GM12878 (cell line): ENCODE data around the gene FNDC8. TPM values are rescaled to one million over a fixed set of nuclear protein-coding genes. Genes with fewer than 3 reads are reported as not detected.

Experiments used
- ATAC-seq: fragments of 200-7000 bp; cut with Tn5 transposase; 3 replicates; pipeline ENCODE4 v1.9.1; 2020; ENCODE audit warnings: mild to moderate bottlenecking, moderate library complexity
- BruUV-seq: library from RNA; stranded (reverse); fragments of 400-500 nt; replicated peaks from 2 replicates; lab custom pipeline; 2021; lab: Mats Ljungman, UMichigan
- CTCF ChIA-PET: fragments of 300-600 bp; sonication (Branson Sonifier 250); formaldehyde crosslinking; extraction: SDS; loops from one replicate; lab custom pipeline; 2021; ENCODE audit warnings: inconsistent platforms; lab: Yijun Ruan, JAX
- POLR2A ChIA-PET: fragments of 350-600 bp; formaldehyde crosslinking; extraction: SDS; loops from one replicate; lab custom pipeline; 2021; ENCODE audit warnings: inconsistent platforms; lab: Charles Lee
- RAD21 ChIA-PET: fragments of 300-600 bp; sonication (Branson Sonifier 250); formaldehyde crosslinking; loops from one replicate; lab custom pipeline; 2023; ENCODE audit warnings: antibody characterized with exemption; ENCODE audit not compliant: unreplicated experiment; lab: Charles Lee
- SMC1A ChIA-PET: fragments of 300-600 bp; sonication (Branson Sonifier 250); formaldehyde crosslinking; loops from one replicate; lab custom pipeline; 2023; ENCODE audit not compliant: unreplicated experiment, uncharacterized antibody; lab: Charles Lee
- DNase-seq: peaks from one replicate; pipeline ENCODE4 v3.0.0-alpha.2; 2011; ENCODE audit warnings: low read depth, low spot score
- FAIRE-seq: peaks from 3 replicates; lab custom pipeline; 2011; peaks lifted over from hg19 to GRCh38; lab: Jason Lieb, UNC
- H2AFZ ChIP-seq: 2 replicates; pipeline ENCODE4 v1.6.0; 2011; ENCODE audit warnings: low read depth, low read length, control low read depth; ENCODE audit not compliant: control insufficient read depth
- H3K27ac ChIP-seq: 2 replicates; pipeline ENCODE4 v1.5.1; 2011; ENCODE audit warnings: control low read depth; ENCODE audit not compliant: control insufficient read depth, insufficient read depth
- H3K27me3 ChIP-seq, 2 experiments: replicated peaks in 1 of 2; 2 replicates each; pipeline versions ENCODE4 v1.6.0 to v1.6.1; 2011; ENCODE audit warnings: low read length in 1 of 2; ENCODE audit not compliant: control insufficient read depth in 2 of 2, insufficient read depth in 2 of 2
- H3K36me3 ChIP-seq, 2 experiments: 2 replicates each; pipeline ENCODE4 v1.5.1; 2011; ENCODE audit warnings: low read length in 1 of 2; ENCODE audit not compliant: control insufficient read depth in 2 of 2, insufficient read depth in 2 of 2
- H3K4me1 ChIP-seq: 2 replicates; pipeline ENCODE4 v1.6.1; 2011; ENCODE audit warnings: mild to moderate bottlenecking, low read length, moderate library complexity, mixed read lengths; ENCODE audit not compliant: control insufficient read depth, insufficient read depth
- H3K4me2 ChIP-seq: 2 replicates; pipeline ENCODE4 v1.6.0; 2011; ENCODE audit warnings: control low read depth; ENCODE audit not compliant: control insufficient read depth, insufficient read depth
- H3K4me3 ChIP-seq: fragments of 200-600 bp; sonication (generic); 2 replicates; pipeline ENCODE4 v1.5.1; 2016
- H3K79me2 ChIP-seq: 2 replicates; pipeline ENCODE4 v1.6.0; 2011; ENCODE audit warnings: low read length; ENCODE audit not compliant: control insufficient read depth, insufficient read depth
- H3K9ac ChIP-seq: 2 replicates; pipeline ENCODE4 v1.8.0; 2011; ENCODE audit warnings: low read length, control low read depth, mixed read lengths; ENCODE audit not compliant: control insufficient read depth, insufficient read depth
- H3K9me3 ChIP-seq: replicated peaks from 3 replicates; pipeline ENCODE4 v1.5.1; 2011; ENCODE audit warnings: mild to moderate bottlenecking, low read length; ENCODE audit not compliant: control insufficient read depth, insufficient read depth
- H4K20me1 ChIP-seq: 2 replicates; pipeline ENCODE4 v1.6.0; 2011; ENCODE audit not compliant: control insufficient read depth, insufficient read depth
- BCL11A ChIP-seq: IDR thresholded peaks from 2 replicates; pipeline ENCODE4 v1.6.1; 2011; ENCODE audit warnings: low read depth, low read length
- EZH2 ChIP-seq: IDR thresholded peaks from 2 replicates; pipeline ENCODE4 v1.6.1; 2012; ENCODE audit warnings: low read depth, mild to moderate bottlenecking, control low read depth, inconsistent platforms, low read length, borderline replicate concordance; ENCODE audit not compliant: control insufficient read depth
- HDGF ChIP-seq: fragments of 450-650 bp; IDR thresholded peaks from 2 replicates; pipeline ENCODE4 v1.6.1; 2016; ENCODE audit warnings: antibody characterized with exemption
- HSF1 ChIP-seq: fragments of 150-350 bp; IDR thresholded peaks from 2 replicates; pipeline ENCODE4 v1.6.1; 2014; ENCODE audit warnings: mild to moderate bottlenecking, low read depth, low read length
- KDM1A ChIP-seq: fragments of 200-600 bp; sonication (generic); IDR thresholded peaks from 2 replicates; pipeline ENCODE4 v1.6.1; 2016; ENCODE audit warnings: borderline replicate concordance
- MEF2B ChIP-seq: fragments of 450-650 bp; IDR thresholded peaks from 2 replicates; pipeline ENCODE4 v1.6.1; 2018; ENCODE audit warnings: mild to moderate bottlenecking, moderate library complexity; ENCODE audit not compliant: partially characterized antibody, poor library complexity, severe bottlenecking
- NFYA ChIP-seq: IDR thresholded peaks from 2 replicates; pipeline ENCODE4 v1.6.1; 2011; ENCODE audit warnings: low read depth, mild to moderate bottlenecking, low read length, improper control_type of control experiment, borderline replicate concordance
- PBX3 ChIP-seq: IDR thresholded peaks from 2 replicates; pipeline ENCODE4 v1.6.1; 2011; ENCODE audit warnings: mild to moderate bottlenecking, low read depth, low read length, moderate library complexity; ENCODE audit not compliant: insufficient replicate concordance
- SMARCA5 ChIP-seq: fragments of 450-650 bp; IDR thresholded peaks from 2 replicates; pipeline ENCODE4 v1.6.1; 2017; ENCODE audit warnings: mild to moderate bottlenecking
- YY1 ChIP-seq: IDR thresholded peaks from 2 replicates; pipeline ENCODE4 v1.6.1; 2011; ENCODE audit warnings: low read depth, mild to moderate bottlenecking, low read length
- WGBS: methylation state at CpG from one replicate; pipeline ENCODE4 v1.1.6; 2016; ENCODE audit warnings: low lambda C conversion rate; ENCODE audit not compliant: insufficient replicate concordance, insufficient coverage; ENCODE audit errors: missing lambda C conversion rate; 5-methylcytosine and 5-hydroxymethylcytosine counted together
- in situ Hi-C: fragments of 300-500 bp; cut with MboI; formaldehyde crosslinking; loops from 9 replicates; pipeline ENCODE4 v1.14.3; 2018; ENCODE audit warnings: mixed read lengths
- intact Hi-C: fragments of 100-400 bp; cut with micrococcal nuclease; formaldehyde crosslinking; loops from one replicate; pipeline ENCODE4 v1.14.2; 2022; ENCODE audit not compliant: unreplicated experiment
- polyA plus RNA-seq, 11 experiments: library from polyadenylated mRNA; depleted of rRNA in 4 of 11; unstranded in 6 of 11; stranded (reverse) in 5 of 11; fragments of >200 nt; fragmentation: Nextera tagmentation in 4 of 11; fragmentation: Illumina TruSeq in 1 of 11; extraction: Ambion mirVana in 4 of 11; extraction: Trizol in 1 of 11; gene quantifications; 1 replicate in 1 of 11; 2 replicates in 10 of 11; pipeline versions ENCODE4 v1.2.1 to v1.2.3, GENCODE V29; 2011 to 2016; ENCODE audit warnings: inconsistent platforms in 2 of 11, missing spikeins in 2 of 11, low read depth in 1 of 11
- total RNA-seq, 4 experiments: library from RNA; depleted of rRNA in 3 of 4; stranded (reverse); fragments of >200 nt in 3 of 4; fragmentation: Illumina TruSeq in 1 of 4; extraction: Trizol in 1 of 4; gene quantifications; 2 replicates each; pipeline versions ENCODE4 v1.2.1 to v1.2.3, GENCODE V29; 2013 to 2021
- TF ChIP-seq, protein P1 (sequence below): fragments of 450-650 bp; IDR thresholded peaks from 2 replicates; pipeline ENCODE4 v1.6.1; 2017; ENCODE audit warnings: mild to moderate bottlenecking, moderate library complexity

Gene FNDC8
- total and polyA plus RNA-seq, 10 of the 15 experiments (the other 5 are each of a cell fraction or from before 2014, with no cell fraction given) = 0.06 to 0.15 (median 0.11) TPM; not detected in 7

DNA sequence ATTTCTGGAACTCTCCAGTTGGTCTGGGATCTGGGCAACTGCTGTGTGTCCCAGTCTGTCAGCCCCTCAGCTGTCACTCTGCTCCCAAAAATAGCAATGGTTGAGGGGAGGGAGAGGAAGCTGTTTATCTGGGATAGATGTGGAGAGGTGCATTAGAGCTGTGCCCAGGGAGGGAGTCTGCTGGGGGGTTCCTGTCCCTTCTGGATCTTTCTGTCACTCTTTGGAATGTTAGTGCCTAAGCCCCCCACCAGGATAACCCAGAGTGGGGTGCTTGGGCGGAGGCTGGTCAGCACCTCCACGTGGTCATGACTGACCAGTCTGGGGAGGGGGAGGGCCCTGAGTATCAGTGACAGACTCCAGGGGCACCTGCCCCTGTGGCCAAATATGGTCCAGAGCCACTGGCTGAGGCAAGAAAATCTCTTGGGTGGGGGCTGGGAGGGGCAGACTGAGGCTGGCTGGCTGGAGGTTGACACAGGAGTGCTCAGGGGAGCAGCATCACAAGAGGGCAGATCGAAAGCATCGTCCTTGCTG is 26.0 kb downstream of the FNDC8 start, which contains the start of gene UNC45B:
Gene UNC45B (plus strand): TSS at position 443 of the 531 bp plus-strand sequence. CDS start 447 bp downstream, outside the sequence.
- FAIRE-seq (no peak), ATAC-seq (no peak), DNase-seq (no peak)
- Histone ChIP-seq H3K36me3 (no peaks in the 10 kb centered on the region), H3K4me1 (no peaks in the 10 kb centered on the region), H3K9ac (no peak within 1 kb of the TSS), H3K79me2 (no peaks in the 10 kb centered on the region), H3K27me3 (peaks cover 0 to 2% of the 10 kb centered on the region in 2 experiments; a peak in 1 of 4 replicates), H3K9me3 (no peaks in the 10 kb centered on the region), H3K4me3 (no peak within 1 kb of the TSS), H3K4me2 (no peak within 1 kb of the TSS), H2AFZ (no peak within 1 kb of the TSS), H4K20me1 (no peaks in the 10 kb centered on the region), H3K27ac (no peak within 1 kb of the TSS)
- ChIA-PET RAD21 (interaction anchor here (1.3 kb wide), 1 partner anchor 14 kb away, joined by 3 read pairs; no protein-coding TSS in a partner anchor), SMC1A (no interaction called here), POLR2A (no interaction called here), CTCF (interaction anchor here (1.6 kb wide), 1 partner anchor 392 kb away, joined by 4 read pairs; no protein-coding TSS in a partner anchor)
- BruUV-seq = no TSS peak
- 23% methylated on average over 4 of the region's 4 CpGs for WGBS
- intact Hi-C loops = loop anchor here (10.0 kb wide), 1 partner anchor 387 kb away; the partner anchor contains the start of gene SLFN12L
- TF ChIP-seq HSF1 (no peak), HDGF (no peak), NFYA (no peak), MEF2B (no peak), SMARCA5 (no peak), KDM1A (no peak), YY1 (no peak), EZH2 (no peak), PBX3 (no peak), BCL11A (no peak)
- TF ChIP-seq, protein P1, sequence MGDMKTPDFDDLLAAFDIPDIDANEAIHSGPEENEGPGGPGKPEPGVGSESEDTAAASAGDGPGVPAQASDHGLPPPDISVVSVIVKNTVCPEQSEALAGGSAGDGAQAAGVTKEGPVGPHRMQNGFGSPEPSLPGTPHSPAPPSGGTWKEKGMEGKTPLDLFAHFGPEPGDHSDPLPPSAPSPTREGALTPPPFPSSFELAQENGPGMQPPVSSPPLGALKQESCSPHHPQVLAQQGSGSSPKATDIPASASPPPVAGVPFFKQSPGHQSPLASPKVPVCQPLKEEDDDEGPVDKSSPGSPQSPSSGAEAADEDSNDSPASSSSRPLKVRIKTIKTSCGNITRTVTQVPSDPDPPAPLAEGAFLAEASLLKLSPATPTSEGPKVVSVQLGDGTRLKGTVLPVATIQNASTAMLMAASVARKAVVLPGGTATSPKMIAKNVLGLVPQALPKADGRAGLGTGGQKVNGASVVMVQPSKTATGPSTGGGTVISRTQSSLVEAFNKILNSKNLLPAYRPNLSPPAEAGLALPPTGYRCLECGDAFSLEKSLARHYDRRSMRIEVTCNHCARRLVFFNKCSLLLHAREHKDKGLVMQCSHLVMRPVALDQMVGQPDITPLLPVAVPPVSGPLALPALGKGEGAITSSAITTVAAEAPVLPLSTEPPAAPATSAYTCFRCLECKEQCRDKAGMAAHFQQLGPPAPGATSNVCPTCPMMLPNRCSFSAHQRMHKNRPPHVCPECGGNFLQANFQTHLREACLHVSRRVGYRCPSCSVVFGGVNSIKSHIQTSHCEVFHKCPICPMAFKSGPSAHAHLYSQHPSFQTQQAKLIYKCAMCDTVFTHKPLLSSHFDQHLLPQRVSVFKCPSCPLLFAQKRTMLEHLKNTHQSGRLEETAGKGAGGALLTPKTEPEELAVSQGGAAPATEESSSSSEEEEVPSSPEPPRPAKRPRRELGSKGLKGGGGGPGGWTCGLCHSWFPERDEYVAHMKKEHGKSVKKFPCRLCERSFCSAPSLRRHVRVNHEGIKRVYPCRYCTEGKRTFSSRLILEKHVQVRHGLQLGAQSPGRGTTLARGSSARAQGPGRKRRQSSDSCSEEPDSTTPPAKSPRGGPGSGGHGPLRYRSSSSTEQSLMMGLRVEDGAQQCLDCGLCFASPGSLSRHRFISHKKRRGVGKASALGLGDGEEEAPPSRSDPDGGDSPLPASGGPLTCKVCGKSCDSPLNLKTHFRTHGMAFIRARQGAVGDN = no peak
- in situ Hi-C loops = no loop called here
